ENCODE results near the gene KLRC4. TPM values are rescaled to one million over a fixed set of nuclear protein-coding genes. Genes with fewer than 3 reads are reported as not detected.
"Not testable (repeated sequence)": the region's sequence is repeated elsewhere in the genome, so short reads cannot be mapped to it uniquely, and the experiment has no call there.

The KLRC4 gene
- total RNA-seq, 3 donors from 2014 or later (not counting 1 experiment from before 2014, with no cell fraction given) = 15.9 to 54.7 (median 51.4) TPM

GRCh38 chr12:10395390-10395998 lies 14.1 kb downstream of the KLRC4 start:
- Mint-ChIP-seq H3K4me1 (peaks cover 63 to 68% of the 10 kb centered on the region in 2 donors), H3K27me3 (ENCODE audit: low read depth in 2 of 2) (no peaks in the 10 kb centered on the region), H3K9me3 (no peaks in the 10 kb centered on the region), H3K27ac (peak overlapping the region; percentile 97 to 98), H3K36me3 (peaks cover 6% of the 10 kb centered on the region), H3K4me3 (peak overlapping the region; percentile 87)
- TF ChIP-seq CTCF (IDR thresholded peaks at IDR 0.05) = no peak
- peak overlapping the region; percentile 92 for H3K27ac ChIP-seq (ENCODE audit: low read length)
- H3K4me3 ChIP-seq (ENCODE audit: low read length) = peak overlapping the region; percentile 5
- H3K36me3 ChIP-seq (ENCODE audit: control insufficient read depth, insufficient read depth, low read length) = peaks cover 15% of the 10 kb centered on the region
- H3K27me3 ChIP-seq (ENCODE audit: control insufficient read depth, insufficient read depth, low read length) = no peaks in the 10 kb centered on the region
- no peaks in the 10 kb centered on the region for H3K9me3 ChIP-seq (ENCODE audit: control insufficient read depth, insufficient read depth, low read length)
- peak in 1 of 2 donors; percentile 75 for DNase-seq
- peak; percentile 52 to 82 (median 75) for ATAC-seq
- WGBS (ENCODE audit: insufficient coverage) = 12% methylated on average over 5 of the region's 6 CpGs
- H3K4me1 ChIP-seq (ENCODE audit: control insufficient read depth, insufficient read depth, low read length) = peaks cover 42% of the 10 kb centered on the region
- intact Hi-C loops (cut with micrococcal nuclease) = loop anchor here (2.0 to 5.0 kb wide), 6 partner anchors 31 to 162 kb away; partner anchors contain the start of genes KLRC1 and KLRD1

- intact Hi-C loops (cut with micrococcal nuclease) = loop anchor here (2.0 to 5.0 kb wide), 8 partner anchors 30 to 747 kb away; partner anchors contain the start of genes CLEC2B, KLRC1 and KLRD1
- not testable (repeated sequence) for H3K9me3 Mint-ChIP-seq; H3K36me3 Mint-ChIP-seq; H3K27me3 ChIP-seq (ENCODE audit: control insufficient read depth, insufficient read depth, low read length); H3K9me3 ChIP-seq (ENCODE audit: control insufficient read depth, insufficient read depth, low read length); H3K4me3 ChIP-seq (ENCODE audit: low read length); H3K27me3 Mint-ChIP-seq (ENCODE audit: low read depth in 2 of 2); H3K36me3 ChIP-seq (ENCODE audit: control insufficient read depth, insufficient read depth, low read length)
- Mint-ChIP-seq H3K4me1 (peaks cover 65 to 70% of the 10 kb centered on the region in 2 donors), H3K27ac (peak overlapping the region; percentile 97 to 98), H3K4me3 (peak overlapping the region; percentile 87)
- Histone ChIP-seq H3K4me1 (ENCODE audit: control insufficient read depth, insufficient read depth, low read length) (peaks cover 42% of the 10 kb centered on the region), H3K27ac (ENCODE audit: low read length) (peak overlapping the region; percentile 92)
- 46% methylated on average over 6 of the region's 11 CpGs for WGBS (ENCODE audit: insufficient coverage)
- DNase-seq (peak in 1 of 2 donors; percentile 71), ATAC-seq (peak in 2 of 3 donors; percentile 11 to 38)
Observed at GRCh38 chr12:10394531-10395152, 14.9 kb downstream of the KLRC4 start.

- Histone ChIP-seq H3K9me3 (ENCODE audit: control insufficient read depth, insufficient read depth, low read length) (no peaks in the 10 kb centered on the region), H3K36me3 (ENCODE audit: control insufficient read depth, insufficient read depth, low read length) (peaks cover 7% of the 10 kb centered on the region), H3K4me1 (ENCODE audit: control insufficient read depth, insufficient read depth, low read length) (peaks cover 40% of the 10 kb centered on the region), H3K4me3 (ENCODE audit: low read length) (no peak overlapping the region), H3K27ac (ENCODE audit: low read length) (peak overlapping the region; percentile 92), H3K27me3 (ENCODE audit: control insufficient read depth, insufficient read depth, low read length) (no peaks in the 10 kb centered on the region)
- peak overlapping the region; percentile 97 to 98 for H3K27ac Mint-ChIP-seq
- peaks cover 16% of the 10 kb centered on the region for H3K36me3 Mint-ChIP-seq
- WGBS (ENCODE audit: insufficient coverage) = no CpG with 5 or more reads among the region's 3 CpGs
- no peaks in the 10 kb centered on the region for H3K27me3 Mint-ChIP-seq (ENCODE audit: low read depth in 2 of 2)
- no peaks in the 10 kb centered on the region for H3K9me3 Mint-ChIP-seq
- intact Hi-C loops (cut with micrococcal nuclease) = loop anchor here (5.0 kb wide), 2 partner anchors 526 to 746 kb away; partner anchors contain the start of gene CLEC2B
- peak overlapping the region; percentile 50 for H3K4me3 Mint-ChIP-seq
- no peak for TF ChIP-seq CTCF (IDR thresholded peaks at IDR 0.05)
- DNase-seq = peak in 1 of 2 donors; percentile 5
- ATAC-seq = no peak
- H3K4me1 Mint-ChIP-seq = peaks cover 60 to 75% of the 10 kb centered on the region in 2 donors
Observed at GRCh38 chr12:10393291-10393690, 16.3 kb downstream of the KLRC4 start.

- H3K36me3 Mint-ChIP-seq = peaks cover 16% of the 10 kb centered on the region
- Histone ChIP-seq H3K4me1 (ENCODE audit: control insufficient read depth, insufficient read depth, low read length) (peaks cover 34% of the 10 kb centered on the region), H3K9me3 (ENCODE audit: control insufficient read depth, insufficient read depth, low read length) (no peaks in the 10 kb centered on the region), H3K36me3 (ENCODE audit: control insufficient read depth, insufficient read depth, low read length) (peaks cover 15% of the 10 kb centered on the region), H3K4me3 (ENCODE audit: low read length) (no peak overlapping the region), H3K27me3 (ENCODE audit: control insufficient read depth, insufficient read depth, low read length) (no peaks in the 10 kb centered on the region), H3K27ac (ENCODE audit: low read length) (peak overlapping the region; percentile 76)
- WGBS (ENCODE audit: insufficient coverage) = 2% methylated on average over 7 of the region's 7 CpGs
- TF ChIP-seq CTCF (IDR thresholded peaks at IDR 0.05) = no peak
- intact Hi-C loops (cut with micrococcal nuclease) = loop anchor here (5.0 kb wide), 2 partner anchors 525 to 745 kb away; partner anchors contain the start of gene CLEC2B
- H3K4me1 Mint-ChIP-seq = peaks cover 53 to 68% of the 10 kb centered on the region in 2 donors
- H3K9me3 Mint-ChIP-seq = no peaks in the 10 kb centered on the region
- ATAC-seq (peak; percentile 44 to 68 (median 67)), DNase-seq (peak in 1 of 2 donors; percentile 74)
- H3K27ac Mint-ChIP-seq = peak overlapping the region; percentile 89 to 98
- no peaks in the 10 kb centered on the region for H3K27me3 Mint-ChIP-seq (ENCODE audit: low read depth in 2 of 2)
- H3K4me3 Mint-ChIP-seq = peak overlapping the region; percentile 89
Observed at GRCh38 chr12:10392394-10392930, 17.1 kb downstream of the KLRC4 start.

GRCh38 chr12:10390991-10391390 lies 18.6 kb downstream of the KLRC4 start:
- not testable (repeated sequence) for H3K4me3 ChIP-seq (ENCODE audit: low read length); H3K27me3 ChIP-seq (ENCODE audit: control insufficient read depth, insufficient read depth, low read length); H3K27me3 Mint-ChIP-seq (ENCODE audit: low read depth in 2 of 2); H3K9me3 ChIP-seq (ENCODE audit: control insufficient read depth, insufficient read depth, low read length); ATAC-seq; H3K4me3 Mint-ChIP-seq; H3K9me3 Mint-ChIP-seq
- DNase-seq = peak in 1 of 2 donors; percentile 1
- H3K4me1 ChIP-seq (ENCODE audit: control insufficient read depth, insufficient read depth, low read length) = peaks cover 26% of the 10 kb centered on the region
- H3K27ac ChIP-seq (ENCODE audit: low read length) = peak overlapping the region; percentile 76
- Mint-ChIP-seq H3K4me1 (peaks cover 54 to 68% of the 10 kb centered on the region in 2 donors), H3K36me3 (peaks cover 24% of the 10 kb centered on the region), H3K27ac (peak overlapping the region; percentile 89 to 98)
- peaks cover 30% of the 10 kb centered on the region for H3K36me3 ChIP-seq (ENCODE audit: control insufficient read depth, insufficient read depth, low read length)
- 82% methylated on average over 6 of the region's 7 CpGs for WGBS (ENCODE audit: insufficient coverage)
- intact Hi-C loops (cut with micrococcal nuclease) = loop anchor here (5.0 kb wide), 2 partner anchors 524 to 744 kb away; partner anchors contain the start of gene CLEC2B

Data from natural killer cell (primary cell).